ENCODE results near the gene IRAK1. TPM values are rescaled to one million over a fixed set of nuclear protein-coding genes. Genes with fewer than 3 reads are reported as not detected.

Gene IRAK1
- total and polyA plus RNA-seq, 2 donors (not counting 3 experiments of a cell fraction or from before 2014, with no cell fraction given) = 63.6 to 138 TPM

DNA sequence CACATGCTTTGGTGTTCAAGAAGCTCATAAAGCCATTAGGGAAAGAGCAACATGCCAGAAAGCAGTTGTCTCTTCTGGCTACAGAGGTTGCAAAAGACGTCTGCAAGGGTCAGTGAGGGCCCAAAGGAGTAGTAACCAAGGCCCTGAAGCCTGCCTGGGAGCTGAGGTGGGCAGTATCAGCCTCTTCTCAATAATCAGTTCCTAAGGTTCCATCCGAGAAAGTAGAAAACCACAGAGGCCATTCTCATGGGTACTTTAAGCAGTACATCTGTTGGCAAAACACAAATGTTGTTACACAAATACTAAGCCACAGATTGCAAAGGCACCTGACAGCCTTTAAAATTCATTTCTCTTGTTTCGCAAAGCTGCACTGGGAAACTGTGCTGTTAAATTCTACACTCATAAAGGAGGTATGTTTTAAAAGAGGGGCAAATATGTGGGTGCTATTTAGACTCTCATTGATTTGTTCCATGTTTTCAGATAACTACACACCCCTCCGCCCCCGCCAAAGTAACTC is 40.1 kb upstream of the IRAK1 start:
- H3K27ac ChIP-seq (ENCODE audit: insufficient read depth, low read depth, low read length) = no peak overlapping the region
- peaks cover 59% of the 10 kb centered on the region for H3K79me2 ChIP-seq (ENCODE audit: control insufficient read depth, insufficient read depth, low read length)
- no peak overlapping the region for H3K9ac ChIP-seq (replicated peaks; ENCODE audit: extremely low read depth, insufficient read depth, low read length)
- DNase-seq (ENCODE audit: low read depth, low spot score) = no peak
- dilution Hi-C loops (cut with MboI; ENCODE audit: extremely low pct_ligation_motif_present, low sequenced_read_pairs) (no loop called here), intact Hi-C loops (cut with micrococcal nuclease) (no loop called here)
- no peak overlapping the region for H3K4me2 ChIP-seq (ENCODE audit: insufficient read depth, low read length)
- FAIRE-seq = no peak
- ChIA-PET CTCF (no interaction called here), POLR2A (no interaction called here)
- no peaks in the 10 kb centered on the region for H3K27me3 ChIP-seq (ENCODE audit: control insufficient read depth in 2 of 2, insufficient read depth in 2 of 2, low read length in 2 of 2)
- TF ChIP-seq POLR2A (IDR thresholded peaks at IDR 0.05; ENCODE audit: low read depth, low read length) (no peak), JUN (IDR thresholded peaks at IDR 0.05; ENCODE audit: borderline replicate concordance, insufficient read depth, insufficient read length, low read depth) (no peak), EZH2 (IDR thresholded peaks at IDR 0.05; ENCODE audit: borderline replicate concordance, low read depth, low read length, severe bottlenecking) (no peak), MYC (IDR thresholded peaks at IDR 0.05; ENCODE audit: low read depth, low read length) (no peak)
- H2AFZ ChIP-seq (ENCODE audit: low read depth, low read length) = no peak overlapping the region
- no peaks in the 10 kb centered on the region for H3K9me3 ChIP-seq (replicated peaks; ENCODE audit: control insufficient read depth, insufficient read depth, low read length)
- H4K20me1 ChIP-seq (replicated peaks; ENCODE audit: control insufficient read depth, extremely low read depth, insufficient read depth, low read length) = no peaks in the 10 kb centered on the region
- H3K4me1 ChIP-seq (ENCODE audit: control insufficient read depth, extremely low read depth, insufficient read depth, low read length) = peaks cover 7% of the 10 kb centered on the region
- no TSS peak for BruUV-seq (replicated peaks)
- H3K9me1 ChIP-seq (replicated peaks; ENCODE audit: control insufficient read depth, extremely low read depth, insufficient read depth, low read length) = no peaks in the 10 kb centered on the region
- H3K4me3 ChIP-seq (replicated peaks in 1 of 3; ENCODE audit: insufficient read depth in 1 of 3, low read depth in 1 of 3, low read length in 3 of 3) = no peak overlapping the region
- no peaks in the 10 kb centered on the region for H3K36me3 ChIP-seq (ENCODE audit: control insufficient read depth in 2 of 2, extremely low read depth in 1 of 2, insufficient read depth in 2 of 2, low read length in 2 of 2)

DNA sequence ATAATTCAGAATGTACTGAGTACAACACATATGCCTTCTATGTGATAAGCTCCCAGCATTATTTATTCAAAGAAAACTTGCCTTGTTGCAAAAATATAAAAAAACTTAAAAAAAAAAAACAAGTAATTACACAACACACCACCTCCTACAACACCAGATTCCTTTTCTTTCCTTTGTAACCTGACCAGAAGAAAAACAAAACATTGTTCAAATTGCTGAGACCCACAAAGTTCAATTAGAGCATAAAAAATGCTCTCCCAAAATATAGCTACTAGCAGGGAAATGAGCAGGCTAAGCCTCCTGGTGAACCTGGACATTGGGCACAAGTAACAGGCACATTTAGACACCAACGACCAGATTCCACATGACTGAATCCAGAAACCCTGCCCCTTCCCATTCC is 39.5 kb upstream of the IRAK1 start:
- Histone ChIP-seq H3K79me2 (ENCODE audit: control insufficient read depth, insufficient read depth, low read length) (peaks cover 53% of the 10 kb centered on the region), H3K4me2 (ENCODE audit: insufficient read depth, low read length) (no peak overlapping the region), H3K27me3 (ENCODE audit: control insufficient read depth in 2 of 2, insufficient read depth in 2 of 2, low read length in 2 of 2) (no peaks in the 10 kb centered on the region), H2AFZ (ENCODE audit: low read depth, low read length) (no peak overlapping the region), H3K27ac (ENCODE audit: insufficient read depth, low read depth, low read length) (no peak overlapping the region), H3K4me1 (ENCODE audit: control insufficient read depth, extremely low read depth, insufficient read depth, low read length) (peaks cover 7% of the 10 kb centered on the region), H4K20me1 (replicated peaks; ENCODE audit: control insufficient read depth, extremely low read depth, insufficient read depth, low read length) (no peaks in the 10 kb centered on the region), H3K9me1 (replicated peaks; ENCODE audit: control insufficient read depth, extremely low read depth, insufficient read depth, low read length) (no peaks in the 10 kb centered on the region), H3K4me3 (replicated peaks in 1 of 3; ENCODE audit: insufficient read depth in 1 of 3, low read depth in 1 of 3, low read length in 3 of 3) (no peak overlapping the region), H3K9me3 (replicated peaks; ENCODE audit: control insufficient read depth, insufficient read depth, low read length) (no peaks in the 10 kb centered on the region), H3K9ac (replicated peaks; ENCODE audit: extremely low read depth, insufficient read depth, low read length) (no peak overlapping the region), H3K36me3 (ENCODE audit: control insufficient read depth in 2 of 2, extremely low read depth in 1 of 2, insufficient read depth in 2 of 2, low read length in 2 of 2) (no peaks in the 10 kb centered on the region)
- BruUV-seq (replicated peaks) = no TSS peak
- CTCF ChIA-PET = no interaction called here
- POLR2A ChIA-PET = no interaction called here
- TF ChIP-seq, protein P1, sequence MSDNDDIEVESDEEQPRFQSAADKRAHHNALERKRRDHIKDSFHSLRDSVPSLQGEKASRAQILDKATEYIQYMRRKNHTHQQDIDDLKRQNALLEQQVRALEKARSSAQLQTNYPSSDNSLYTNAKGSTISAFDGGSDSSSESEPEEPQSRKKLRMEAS (IDR thresholded peaks at IDR 0.05; ENCODE audit: insufficient read depth, insufficient read length) = no peak
- TF ChIP-seq POLR2A (IDR thresholded peaks at IDR 0.05; ENCODE audit: low read depth, low read length) = no peak
- no peak for TF ChIP-seq JUN (IDR thresholded peaks at IDR 0.05; ENCODE audit: borderline replicate concordance, insufficient read depth, insufficient read length, low read depth)
- TF ChIP-seq POLR2AphosphoS5 (IDR thresholded peaks at IDR 0.05; ENCODE audit: insufficient read depth, low read depth, low read length) = no peak
- no peak for TF ChIP-seq EZH2 (IDR thresholded peaks at IDR 0.05; ENCODE audit: borderline replicate concordance, low read depth, low read length, severe bottlenecking)
- no peak for TF ChIP-seq MYC (IDR thresholded peaks at IDR 0.05; ENCODE audit: low read depth, low read length)
- no peak for TF ChIP-seq FOS (IDR thresholded peaks at IDR 0.05; ENCODE audit: borderline replicate concordance, insufficient read depth, low read length)
- TF ChIP-seq GATA2 (IDR thresholded peaks at IDR 0.05; ENCODE audit: insufficient read depth, insufficient read length, low read depth, low read length) = no peak
- TF ChIP-seq, protein P2, sequence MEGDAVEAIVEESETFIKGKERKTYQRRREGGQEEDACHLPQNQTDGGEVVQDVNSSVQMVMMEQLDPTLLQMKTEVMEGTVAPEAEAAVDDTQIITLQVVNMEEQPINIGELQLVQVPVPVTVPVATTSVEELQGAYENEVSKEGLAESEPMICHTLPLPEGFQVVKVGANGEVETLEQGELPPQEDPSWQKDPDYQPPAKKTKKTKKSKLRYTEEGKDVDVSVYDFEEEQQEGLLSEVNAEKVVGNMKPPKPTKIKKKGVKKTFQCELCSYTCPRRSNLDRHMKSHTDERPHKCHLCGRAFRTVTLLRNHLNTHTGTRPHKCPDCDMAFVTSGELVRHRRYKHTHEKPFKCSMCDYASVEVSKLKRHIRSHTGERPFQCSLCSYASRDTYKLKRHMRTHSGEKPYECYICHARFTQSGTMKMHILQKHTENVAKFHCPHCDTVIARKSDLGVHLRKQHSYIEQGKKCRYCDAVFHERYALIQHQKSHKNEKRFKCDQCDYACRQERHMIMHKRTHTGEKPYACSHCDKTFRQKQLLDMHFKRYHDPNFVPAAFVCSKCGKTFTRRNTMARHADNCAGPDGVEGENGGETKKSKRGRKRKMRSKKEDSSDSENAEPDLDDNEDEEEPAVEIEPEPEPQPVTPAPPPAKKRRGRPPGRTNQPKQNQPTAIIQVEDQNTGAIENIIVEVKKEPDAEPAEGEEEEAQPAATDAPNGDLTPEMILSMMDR (IDR thresholded peaks at IDR 0.05; ENCODE audit: extremely low read depth in 1 of 2, insufficient read depth in 1 of 2, low read depth in 1 of 2, low read length in 2 of 2) = no peak
- DNase-seq (ENCODE audit: low read depth, low spot score) (no peak), FAIRE-seq (no peak)
- dilution Hi-C loops (cut with MboI; ENCODE audit: extremely low pct_ligation_motif_present, low sequenced_read_pairs) = no loop called here
- intact Hi-C loops (cut with micrococcal nuclease) = no loop called here

Data from endothelial cell of umbilical vein (primary cell).